AG09319 (cell line): ENCODE measurements around the gene CD200.

Experiments used
- DNase-seq: peaks from one replicate; pipeline ENCODE4 v3.0.0-alpha.2; 2010; ENCODE audit warnings: low read depth; ENCODE audit errors: extremely low read depth
- CTCF ChIP-seq: IDR thresholded peaks from 2 replicates; pipeline ENCODE4 v1.5.1; 2011; ENCODE audit warnings: low read depth, mild to moderate bottlenecking, inconsistent platforms, low read length, moderate library complexity

CD200 gene

GRCh38 chr3:112407214-112407887 lies 74.4 kb downstream of the CD200 start:
- no peak for TF ChIP-seq CTCF
- DNase-seq = no peak

DNA sequence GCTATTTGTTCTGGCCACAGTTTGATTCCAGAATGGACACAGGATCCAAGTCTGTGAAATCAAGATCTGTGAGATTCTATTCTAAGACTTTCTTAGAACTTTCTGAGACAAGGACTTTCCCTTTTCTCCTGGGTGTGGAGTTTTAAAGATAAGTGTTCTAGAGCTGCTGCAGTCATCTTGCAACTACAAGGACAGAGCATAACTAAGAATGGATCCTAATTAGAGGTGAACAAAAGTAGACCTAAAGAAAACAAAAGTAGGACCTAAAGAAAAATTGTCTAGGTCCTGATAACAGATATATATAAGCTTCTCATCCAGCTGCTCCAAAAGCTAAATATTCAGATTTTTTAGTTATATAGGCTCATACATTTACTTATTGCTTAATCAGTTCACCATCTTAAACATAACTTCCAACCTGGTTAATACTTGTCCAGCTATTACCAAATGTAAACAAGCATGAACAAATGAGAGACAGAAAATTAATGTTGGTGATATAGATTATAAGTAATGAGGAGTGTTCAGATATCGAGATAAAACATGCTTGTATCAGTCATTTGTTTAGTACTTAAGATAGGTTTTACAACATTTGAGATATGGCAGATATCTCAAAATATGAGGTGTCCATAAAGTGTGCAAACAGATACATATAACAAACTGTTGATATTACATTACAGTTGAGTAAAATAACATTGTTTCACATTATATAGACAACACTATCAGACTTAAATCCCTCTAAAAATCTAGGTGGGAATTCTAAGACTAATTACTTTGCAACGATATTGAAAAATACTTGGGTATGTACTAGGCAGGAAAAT lies 75.1 kb downstream of the CD200 start:
- TF ChIP-seq CTCF = no peak
- no peak for DNase-seq

DNA sequence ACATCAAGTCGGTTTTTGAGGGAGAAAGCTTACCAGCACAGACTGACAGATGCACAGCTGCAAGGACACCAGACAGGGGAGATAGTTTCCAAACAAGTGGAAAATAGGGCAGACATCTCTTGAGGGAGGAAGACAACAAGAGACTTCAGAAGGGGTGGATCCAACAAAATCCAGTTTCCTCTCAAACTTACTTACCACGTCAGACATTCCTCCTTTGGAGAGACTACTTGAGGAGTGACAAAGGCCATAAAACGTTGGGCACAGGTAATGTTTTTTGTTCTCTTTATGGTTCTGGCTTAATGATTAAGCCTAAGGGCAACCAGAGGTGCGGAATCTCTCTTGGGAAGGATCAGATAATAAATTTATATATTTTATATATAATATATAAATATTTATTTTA lies 76.1 kb downstream of the CD200 start:
- no peak for DNase-seq
- TF ChIP-seq CTCF = no peak

DNA sequence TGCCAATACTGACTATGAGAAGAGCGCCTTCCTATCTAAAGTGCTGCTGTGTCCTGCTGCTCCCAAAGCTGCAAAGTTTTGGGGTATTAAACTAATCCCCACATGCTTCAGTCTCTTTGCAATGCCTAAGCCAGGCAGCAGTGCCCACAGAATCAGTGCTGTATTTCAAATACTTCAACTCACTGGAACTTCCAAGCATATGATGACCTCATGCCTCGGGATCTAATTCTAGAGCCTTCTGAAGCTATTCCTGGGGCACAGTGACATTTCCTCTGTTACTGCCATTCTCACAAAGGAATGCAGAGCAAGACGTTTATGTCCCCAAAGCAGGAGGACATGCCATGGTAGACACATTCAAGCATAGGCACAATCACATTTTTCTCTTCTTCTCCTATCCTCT lies 78.5 kb downstream of the CD200 start:
- TF ChIP-seq CTCF = no peak
- no peak for DNase-seq
